MM.1S (cell line): ENCODE measurements around the gene MRO.

ENCODE experiments used
- EZH2 ChIP-seq: fragments of 300-600 bp; sonication (generic); optimal IDR thresholded peaks from 2 replicates; pipeline ENCODE3; 2017; ENCODE audit warnings: low read depth, mild to moderate bottlenecking, antibody characterized with exemption, low read length, mixed read lengths
- TF ChIP-seq, protein P1 (sequence below): fragments of 300-600 bp; sonication (generic); IDR thresholded peaks from 2 replicates; pipeline ENCODE4 v1.5.1; 2016; ENCODE audit warnings: antibody characterized with exemption, low read length, mixed read lengths

GRCh38 chr18:50862401-50862800 is 42.6 kb upstream of the MRO start:
- no peak for TF ChIP-seq EZH2
- TF ChIP-seq, protein P1, sequence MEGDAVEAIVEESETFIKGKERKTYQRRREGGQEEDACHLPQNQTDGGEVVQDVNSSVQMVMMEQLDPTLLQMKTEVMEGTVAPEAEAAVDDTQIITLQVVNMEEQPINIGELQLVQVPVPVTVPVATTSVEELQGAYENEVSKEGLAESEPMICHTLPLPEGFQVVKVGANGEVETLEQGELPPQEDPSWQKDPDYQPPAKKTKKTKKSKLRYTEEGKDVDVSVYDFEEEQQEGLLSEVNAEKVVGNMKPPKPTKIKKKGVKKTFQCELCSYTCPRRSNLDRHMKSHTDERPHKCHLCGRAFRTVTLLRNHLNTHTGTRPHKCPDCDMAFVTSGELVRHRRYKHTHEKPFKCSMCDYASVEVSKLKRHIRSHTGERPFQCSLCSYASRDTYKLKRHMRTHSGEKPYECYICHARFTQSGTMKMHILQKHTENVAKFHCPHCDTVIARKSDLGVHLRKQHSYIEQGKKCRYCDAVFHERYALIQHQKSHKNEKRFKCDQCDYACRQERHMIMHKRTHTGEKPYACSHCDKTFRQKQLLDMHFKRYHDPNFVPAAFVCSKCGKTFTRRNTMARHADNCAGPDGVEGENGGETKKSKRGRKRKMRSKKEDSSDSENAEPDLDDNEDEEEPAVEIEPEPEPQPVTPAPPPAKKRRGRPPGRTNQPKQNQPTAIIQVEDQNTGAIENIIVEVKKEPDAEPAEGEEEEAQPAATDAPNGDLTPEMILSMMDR = no peak
